HG03378 (cell line): ENCODE measurements around the gene UBAC2.

Source experiments
- ATAC-seq: cut with Tn5 transposase; IDR thresholded peaks from one replicate; pipeline ENCODE4 v1.9.1; 2021; ENCODE audit warnings: mild to moderate bottlenecking, moderate library complexity; ENCODE audit not compliant: unreplicated experiment

The UBAC2 gene

GRCh38 chr13:99200432-99201167, at the start of gene UBAC2:
Gene UBAC2 (plus strand): TSS chr13:99200854. CDS start chr13:99200909, 55 bp downstream.
- peak; percentile 51 for ATAC-seq

GRCh38 chr13:99151516-99151915, 49.1 kb upstream of the UBAC2 start:
- ATAC-seq: peak; percentile 97

- no peak for ATAC-seq
Measured at GRCh38 chr13:99153219-99153618, 47.4 kb upstream of the UBAC2 start.

GRCh38 chr13:99154064-99154463, 46.6 kb upstream of the UBAC2 start:
- no peak for ATAC-seq

- ATAC-seq: no peak
Measured at GRCh38 chr13:99155821-99156220, 44.8 kb upstream of the UBAC2 start.

- no peak for ATAC-seq
Measured at GRCh38 chr13:99157046-99157445, 43.6 kb upstream of the UBAC2 start.

GRCh38 chr13:99158846-99159245, 41.8 kb upstream of the UBAC2 start:
- no peak for ATAC-seq

GRCh38 chr13:99159331-99160061, 41.2 kb upstream of the UBAC2 start:
- ATAC-seq: no peak

- ATAC-seq: no peak
Measured at GRCh38 chr13:99160415-99160814, 40.2 kb upstream of the UBAC2 start.

- ATAC-seq: no peak
Measured at GRCh38 chr13:99161512-99161911, 39.1 kb upstream of the UBAC2 start.

GRCh38 chr13:99162567-99163361, 37.9 kb upstream of the UBAC2 start:
- ATAC-seq: no peak

GRCh38 chr13:99164226-99164625, 36.4 kb upstream of the UBAC2 start:
- no peak for ATAC-seq

GRCh38 chr13:99165753-99166587, 34.7 kb upstream of the UBAC2 start:
- no peak for ATAC-seq

GRCh38 chr13:99172951-99173350, 27.7 kb upstream of the UBAC2 start:
- ATAC-seq: no peak

GRCh38 chr13:99173606-99174005, 27.0 kb upstream of the UBAC2 start:
- no peak for ATAC-seq

- ATAC-seq: no peak
Measured at GRCh38 chr13:99174533-99175100, 26.0 kb upstream of the UBAC2 start.

- peak; percentile 73 for ATAC-seq
Measured at GRCh38 chr13:99176309-99177276, 24.1 kb upstream of the UBAC2 start.

GRCh38 chr13:99178636-99179035, 22.0 kb upstream of the UBAC2 start:
- peak; percentile 60 for ATAC-seq

GRCh38 chr13:99179460-99179859, 21.2 kb upstream of the UBAC2 start:
- ATAC-seq: no peak
